Prostate gland (tissue), 2 donors: ENCODE measurements around the gene TMPRSS4. TPM values are rescaled to one million over a fixed set of nuclear protein-coding genes. Genes with fewer than 3 reads are reported as not detected.
A peak's percentile ranks its signal among the peaks of the same experiment; 100 is the strongest.

Experiments
- DNase-seq: peaks from one replicate; pipeline ENCODE4 v3.0.0-alpha.2; 2019; ENCODE audit warnings: low spot score
- H3K27ac ChIP-seq, 2 donors: fragments of 200-600 bp; sonication (generic); 2 replicates each; pipeline ENCODE4 v1.5.1; 2017 to 2019
- H3K27me3 ChIP-seq: fragments of 200-600 bp; sonication (generic); replicated peaks from 2 replicates; pipeline ENCODE4 v1.5.1; 2019; ENCODE audit not compliant: insufficient read depth
- H3K36me3 ChIP-seq, 2 donors: fragments of 200-600 bp; sonication (generic); 1 replicate in 1 of 2; 2 replicates in 1 of 2; pipeline versions ENCODE4 v1.5.1 to v1.8.1; 2017 to 2019
- H3K4me1 ChIP-seq: fragments of 200-600 bp; sonication (generic); replicated peaks from 2 replicates; pipeline ENCODE4 v1.5.1; 2019
- H3K4me3 ChIP-seq, 2 donors: fragments of 200-600 bp; sonication (generic); 2 replicates each; pipeline ENCODE4 v1.5.1; 2017 to 2019
- H3K9me3 ChIP-seq: fragments of 200-600 bp; sonication (generic); 2 replicates; pipeline ENCODE4 v1.5.1; 2017
- CTCF ChIP-seq, 4 experiments: fragments of 200-600 bp in 2 of 4; fragments of 450-650 bp in 2 of 4; sonication (generic) in 2 of 4; IDR thresholded peaks; 1 replicate in 3 of 4; 2 replicates in 1 of 4; pipeline ENCODE4 v1.5.1; 2016 to 2019; ENCODE audit warnings: antibody characterized with exemption in 4 of 4, mild to moderate bottlenecking in 2 of 4, moderate library complexity in 2 of 4
- POLR2A ChIP-seq: fragments of 450-650 bp; IDR thresholded peaks from one replicate; pipeline ENCODE4 v1.6.1; 2016; ENCODE audit warnings: antibody characterized with exemption, mild to moderate bottlenecking
- POLR2AphosphoS5 ChIP-seq: sonication (generic); formaldehyde crosslinking; IDR thresholded peaks from one replicate; pipeline ENCODE4 v1.6.1; 2017; ENCODE audit warnings: antibody characterized with exemption
- WGBS: methylation state at CpG from one replicate; pipeline ENCODE4 v1.1.5; 2018; 5-methylcytosine and 5-hydroxymethylcytosine counted together
- intact Hi-C: fragments of 100-400 bp; cut with DNase I; formaldehyde crosslinking; loops from one replicate; pipeline ENCODE4 v1.14.2; 2022
- total RNA-seq, 2 donors: library from RNA; depleted of rRNA; stranded (reverse); fragments of >200 nt; gene quantifications; one replicate each; pipeline ENCODE4 v1.1.0, GENCODE V29; 2016

Gene TMPRSS4
- total RNA-seq, 2 donors from 2014 or later = 1.5 to 6.4 TPM

GRCh38 chr11:118152552-118153471 is 75.9 kb downstream of the TMPRSS4 start, which contains the start of gene SCN4B:
Gene SCN4B, minus strand, starts transcription at chr11:118152823. Its CDS starts 150 bp downstream, at chr11:118152673.
- Histone ChIP-seq H3K4me3 (peak within 1 kb of the TSS; percentile 36 to 46), H3K9me3 (no peaks in the 10 kb centered on the region), H3K27ac (no peak within 1 kb of the TSS), H3K36me3 (no peaks in the 10 kb centered on the region), H3K27me3 (no peaks in the 10 kb centered on the region), H3K4me1 (peaks cover 10% of the 10 kb centered on the region)
- under 1% methylated on average over 80 of the region's 88 CpGs for WGBS
- peak; percentile 71 for DNase-seq
- intact Hi-C loops = no loop called here
- TF ChIP-seq POLR2A (no peak), CTCF (IDR thresholded peaks at IDR 0.05) (peak in 1 of 4 experiments; percentile 11)

GRCh38 chr11:118153516-118153915 is 76.6 kb downstream of the TMPRSS4 start:
- intact Hi-C loops = no loop called here
- Histone ChIP-seq H3K27ac (no peak overlapping the region), H3K4me1 (peaks cover 10% of the 10 kb centered on the region), H3K36me3 (no peaks in the 10 kb centered on the region), H3K9me3 (no peaks in the 10 kb centered on the region), H3K4me3 (peak overlapping the region; percentile 36 to 46), H3K27me3 (no peaks in the 10 kb centered on the region)
- 39% methylated on average over 16 of the region's 16 CpGs for WGBS
- no peak for TF ChIP-seq CTCF (IDR thresholded peaks at IDR 0.05)
- no peak for TF ChIP-seq POLR2AphosphoS5
- no peak for TF ChIP-seq POLR2A
- DNase-seq = no peak

- H3K27ac ChIP-seq = no peak overlapping the region
- WGBS = 91% methylated on average over 11 of the region's 11 CpGs
- H3K27me3 ChIP-seq = no peaks in the 10 kb centered on the region
- H3K9me3 ChIP-seq = no peaks in the 10 kb centered on the region
- H3K4me1 ChIP-seq = peaks cover 10% of the 10 kb centered on the region
- DNase-seq = no peak
- no peak overlapping the region for H3K4me3 ChIP-seq
- intact Hi-C loops = no loop called here
- no peaks in the 10 kb centered on the region for H3K36me3 ChIP-seq
- TF ChIP-seq CTCF (IDR thresholded peaks at IDR 0.05) = no peak
- TF ChIP-seq POLR2A = no peak
- no peak for TF ChIP-seq POLR2AphosphoS5
Measured at GRCh38 chr11:118153976-118154375, 77.1 kb downstream of the TMPRSS4 start.

GRCh38 chr11:118154641-118155040 is 77.8 kb downstream of the TMPRSS4 start:
- no peak for DNase-seq
- Histone ChIP-seq H3K4me1 (peaks cover 10% of the 10 kb centered on the region), H3K4me3 (no peak overlapping the region), H3K27ac (no peak overlapping the region), H3K9me3 (no peaks in the 10 kb centered on the region), H3K27me3 (no peaks in the 10 kb centered on the region), H3K36me3 (no peaks in the 10 kb centered on the region)
- intact Hi-C loops = no loop called here
- TF ChIP-seq POLR2AphosphoS5 (no peak), POLR2A (no peak), CTCF (IDR thresholded peaks at IDR 0.05) (no peak)
- WGBS = 100% methylated on average over 1 of the region's 1 CpG
